Activated T-cell treated with anti-CD3 and anti-CD28 coated beads for 1 hour (primary cell): Measurements from ENCODE around the gene PCAT7.
"Not testable (repeated sequence)": the region's sequence is repeated elsewhere in the genome, so short reads cannot be mapped to it uniquely, and the experiment has no call there.

Experiments
- DNase-seq: peaks from one replicate; pipeline ENCODE4 v3.0.0-alpha.2; 2020; ENCODE audit warnings: low read depth

PCAT7 gene

DNA sequence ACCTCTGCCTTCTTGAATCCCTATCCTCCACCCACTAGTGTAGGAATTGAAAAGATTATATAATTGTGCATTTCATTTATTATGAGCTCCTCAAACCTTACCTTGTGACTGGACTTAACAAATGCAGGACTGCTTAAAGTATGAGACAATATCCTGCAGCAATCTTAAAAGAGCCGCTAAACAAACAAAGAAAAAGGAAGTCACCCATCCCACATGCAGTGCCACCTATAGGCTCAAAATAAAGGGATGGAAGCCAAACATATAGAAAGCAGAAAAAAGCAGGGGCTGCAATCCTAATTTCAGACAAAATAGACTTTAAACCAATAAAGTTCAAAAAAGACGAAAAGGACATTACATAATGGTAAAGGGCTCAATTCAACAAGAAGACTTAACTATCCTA is 8.7 kb downstream of the PCAT7 start:
- DNase-seq = no peak

DNA sequence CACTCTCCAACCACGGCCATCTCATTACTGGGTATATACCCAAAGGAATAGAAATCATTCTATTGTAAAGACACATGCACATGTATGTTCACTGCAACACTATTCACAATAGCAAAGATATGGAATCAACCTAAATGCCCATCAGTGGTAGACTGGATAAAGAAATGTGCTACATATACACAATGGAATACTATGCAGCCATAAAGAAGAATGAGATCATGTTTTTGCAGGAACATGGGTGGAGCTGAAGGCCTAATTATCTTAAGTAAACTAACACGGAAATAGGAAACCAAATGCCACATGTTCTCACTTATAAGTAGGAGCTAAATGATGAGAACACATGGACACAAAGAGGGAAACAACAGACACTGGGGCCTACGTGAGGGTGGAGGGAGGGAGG is 9.4 kb downstream of the PCAT7 start:
- not testable (repeated sequence) for DNase-seq

DNA sequence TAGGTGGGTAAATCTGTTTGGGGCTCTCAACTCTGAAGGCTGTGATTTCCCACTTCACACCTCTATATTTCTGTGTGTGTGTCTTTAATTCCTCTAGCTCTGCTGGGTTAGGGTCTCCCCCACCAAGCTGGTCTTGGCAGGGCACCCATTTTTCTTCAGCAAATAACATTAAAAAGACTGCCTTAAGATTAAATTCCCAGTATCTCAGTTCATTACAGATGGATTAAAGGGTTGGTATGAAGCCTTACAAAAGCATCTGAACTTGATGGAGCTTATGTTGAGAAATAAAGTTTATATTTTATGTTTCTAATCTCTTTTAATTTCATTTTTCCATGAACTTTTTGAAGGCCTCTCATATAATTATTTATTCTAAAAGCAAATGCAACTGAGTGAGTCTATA is 11.7 kb downstream of the PCAT7 start:
- DNase-seq = no peak

DNA sequence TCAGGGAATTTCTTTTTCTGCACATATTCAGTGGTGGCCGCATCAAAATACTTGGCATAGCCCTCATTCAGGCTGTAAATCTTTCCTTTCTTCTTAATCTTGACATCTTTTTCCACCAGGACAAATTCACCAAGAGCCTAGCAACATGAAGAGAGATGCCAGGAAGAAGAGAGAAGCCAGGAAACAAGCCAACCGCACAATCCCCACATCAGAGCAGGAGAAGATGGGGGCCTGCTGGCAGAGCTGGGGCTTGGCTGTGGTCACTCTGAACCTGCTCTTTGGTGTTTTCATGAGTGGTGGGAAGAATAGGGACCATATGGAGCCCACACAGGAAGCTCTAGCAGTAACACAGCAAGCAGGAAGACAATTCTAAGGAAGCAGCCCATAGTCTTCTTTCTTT is 12.4 kb downstream of the PCAT7 start:
- no peak for DNase-seq

DNA sequence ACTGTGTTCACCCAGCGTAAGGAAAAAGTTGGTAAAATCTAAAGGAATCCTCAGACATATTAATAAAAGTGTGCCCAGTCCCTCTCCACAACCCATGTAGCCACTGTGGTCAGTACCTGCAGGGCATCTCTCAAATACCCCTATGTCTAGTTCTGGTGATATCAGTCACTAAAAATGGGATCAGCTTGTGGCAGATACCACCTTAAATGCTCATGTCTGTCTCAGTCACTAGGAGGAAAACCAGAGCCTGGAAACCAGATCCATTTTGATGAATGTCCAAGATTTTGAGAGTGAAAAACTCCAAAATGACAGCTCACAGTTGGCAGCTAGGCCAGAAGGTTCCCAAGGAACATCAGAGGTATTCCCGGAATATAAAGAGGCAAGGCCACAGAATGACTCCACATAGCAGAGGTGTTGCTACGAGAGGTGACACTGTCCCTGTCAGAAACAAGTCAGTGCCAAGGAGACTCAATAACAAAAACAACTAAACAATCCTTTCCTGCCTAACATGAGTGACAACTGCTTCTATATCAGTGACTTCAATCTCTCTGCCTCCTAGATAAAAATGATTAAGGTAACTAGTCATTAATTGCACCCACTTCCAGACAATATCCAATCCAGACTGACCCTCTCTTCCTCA is 13.5 kb downstream of the PCAT7 start:
- no peak for DNase-seq

DNA sequence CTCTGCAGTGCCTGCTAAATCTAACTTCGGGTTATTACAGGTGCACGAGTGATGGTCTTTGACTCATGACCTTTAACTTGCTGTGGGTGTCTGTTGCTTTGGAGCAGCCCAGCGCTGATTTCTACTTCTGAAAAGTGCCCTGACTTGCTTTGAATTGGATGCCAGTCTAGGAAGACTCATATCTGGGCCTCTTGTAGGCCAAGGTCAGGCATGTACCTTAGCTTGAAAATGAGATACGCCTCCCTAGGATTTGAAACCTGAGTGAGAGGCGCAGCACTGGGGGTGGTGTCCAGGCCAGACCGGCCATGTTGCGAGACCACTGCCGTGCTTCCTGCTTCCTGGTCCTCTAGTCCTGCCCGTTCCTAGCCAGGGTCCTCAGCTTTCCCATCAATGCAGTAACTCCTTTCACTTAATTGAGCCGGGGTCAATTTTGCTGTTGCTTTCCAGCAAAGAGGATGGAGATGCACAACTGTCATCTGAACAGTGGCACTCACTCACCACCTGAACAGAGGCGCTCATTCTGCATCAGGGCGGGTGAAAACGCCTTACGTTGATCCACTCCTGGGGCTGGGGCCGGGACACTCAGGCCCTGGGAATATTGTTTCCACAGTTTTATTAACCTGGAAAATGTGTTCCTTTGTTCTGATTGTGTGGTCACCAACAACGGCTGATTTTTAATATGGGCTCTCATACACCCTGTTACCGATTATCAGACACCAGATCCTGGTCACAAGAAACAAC is 14.3 kb downstream of the PCAT7 start:
- no peak for DNase-seq

DNA sequence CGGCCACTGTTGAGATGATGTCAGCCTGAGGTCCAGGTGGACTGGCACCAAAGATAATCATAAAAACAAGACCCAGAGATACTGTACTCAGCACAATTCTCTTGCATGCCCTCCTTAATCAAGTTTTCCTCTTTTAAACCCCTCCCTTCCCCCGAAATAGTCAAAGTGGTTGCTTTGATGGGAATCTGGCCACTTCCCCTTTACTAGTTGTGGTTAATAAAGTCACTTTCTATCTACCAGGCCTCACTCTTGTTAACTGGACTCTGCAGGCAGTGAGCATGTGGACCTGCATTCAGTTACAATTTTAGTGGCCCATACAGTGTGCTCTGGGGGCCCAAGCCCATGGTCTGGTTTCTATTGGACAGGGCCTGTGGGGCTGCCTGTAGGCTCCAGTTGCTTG is 21.2 kb downstream of the PCAT7 start:
- no peak for DNase-seq

DNA sequence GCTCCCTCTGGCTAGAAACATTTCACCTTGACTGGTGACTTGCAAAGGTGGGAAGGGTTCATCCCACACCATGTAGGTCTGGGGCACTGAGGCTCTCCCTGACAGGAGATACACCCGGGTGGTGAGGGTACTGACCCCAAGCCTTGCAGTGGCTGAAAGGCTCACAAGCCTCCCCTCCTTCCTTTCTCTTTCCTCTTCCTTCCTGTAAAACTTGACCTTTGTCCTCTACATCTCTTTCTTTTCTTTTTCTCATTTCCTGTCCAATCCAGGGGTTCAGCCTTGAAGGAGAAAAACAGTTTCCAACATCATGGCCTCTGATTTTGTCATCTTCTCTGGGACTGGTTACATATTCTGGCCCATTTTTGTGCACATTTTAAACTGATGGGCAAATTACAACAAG is 22.2 kb downstream of the PCAT7 start:
- no peak for DNase-seq

DNA sequence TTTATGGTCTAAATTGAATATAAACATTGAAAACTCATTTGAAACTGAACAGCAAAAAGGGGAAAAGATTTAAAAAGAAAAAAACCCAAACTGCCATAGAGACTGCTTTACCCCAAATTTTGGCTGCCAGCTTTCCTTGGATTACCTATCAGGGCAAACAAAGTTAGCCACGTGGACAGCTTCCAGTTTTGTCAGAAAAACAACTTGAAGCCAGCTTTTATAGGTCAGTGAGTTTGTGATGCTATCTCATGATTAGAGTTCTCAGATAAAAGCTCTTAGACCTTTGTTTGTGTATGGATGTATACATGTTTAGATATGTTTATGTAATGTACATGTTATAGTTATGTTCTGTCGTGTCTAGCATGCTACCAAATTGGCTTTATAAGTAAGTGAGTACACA is 22.7 kb downstream of the PCAT7 start:
- no peak for DNase-seq

DNA sequence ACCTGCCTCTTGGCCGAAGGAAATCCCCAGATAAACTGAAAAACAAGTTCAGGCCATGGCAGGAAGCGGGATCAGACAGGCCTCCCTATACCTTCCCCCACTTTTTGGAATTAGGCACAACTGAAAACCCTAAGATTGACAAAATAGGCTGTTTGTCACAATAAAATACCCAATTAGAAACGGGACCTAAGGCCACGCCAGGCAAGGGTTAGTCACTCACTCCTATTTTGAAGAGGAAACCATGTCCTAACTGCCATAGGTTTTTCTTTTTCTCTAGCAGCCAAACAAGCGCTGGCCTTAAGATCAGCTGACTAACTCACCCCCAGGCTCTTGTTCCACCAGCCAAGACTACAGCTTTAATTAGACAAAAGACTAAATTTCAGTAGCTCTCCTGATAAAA is 26.8 kb downstream of the PCAT7 start:
- no peak for DNase-seq

DNA sequence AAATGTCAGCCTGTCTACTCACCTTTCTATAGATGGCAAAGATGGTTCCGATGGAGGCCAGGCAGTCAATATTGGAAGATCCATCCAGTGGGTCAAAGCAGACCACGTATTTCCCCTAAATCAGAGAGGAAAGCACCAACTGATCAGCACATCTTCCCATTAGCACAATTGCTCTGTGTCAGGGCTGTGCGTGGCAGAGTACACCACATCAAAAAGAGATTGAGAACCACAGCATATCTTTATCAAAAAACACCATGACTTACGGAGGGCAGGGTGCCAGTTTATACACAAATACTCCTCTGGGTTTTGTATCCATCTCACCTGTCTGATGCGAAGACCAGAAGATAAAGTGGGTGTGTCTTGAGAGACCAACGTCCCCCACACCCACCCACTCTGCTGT is 29.7 kb downstream of the PCAT7 start:
- no peak for DNase-seq

DNA sequence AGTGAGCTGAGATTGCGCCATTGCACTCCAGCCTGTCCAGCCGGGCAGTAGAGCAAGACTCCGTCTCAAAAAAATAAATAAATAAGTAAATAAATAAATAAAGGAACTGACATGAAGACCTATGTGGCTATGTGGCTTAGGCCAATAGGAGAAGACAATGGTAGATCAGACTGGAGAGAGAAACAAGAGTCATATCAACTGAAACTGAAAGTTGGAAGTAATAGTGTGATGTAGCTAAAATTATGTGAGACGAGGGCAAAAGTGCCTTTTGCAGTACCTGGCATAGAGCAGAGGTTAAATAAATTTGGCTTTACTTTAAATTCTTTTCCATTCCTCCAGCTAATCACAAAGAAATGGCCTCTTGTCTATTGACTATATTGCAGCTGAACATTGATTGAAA is 31.4 kb downstream of the PCAT7 start:
- DNase-seq = no peak

DNA sequence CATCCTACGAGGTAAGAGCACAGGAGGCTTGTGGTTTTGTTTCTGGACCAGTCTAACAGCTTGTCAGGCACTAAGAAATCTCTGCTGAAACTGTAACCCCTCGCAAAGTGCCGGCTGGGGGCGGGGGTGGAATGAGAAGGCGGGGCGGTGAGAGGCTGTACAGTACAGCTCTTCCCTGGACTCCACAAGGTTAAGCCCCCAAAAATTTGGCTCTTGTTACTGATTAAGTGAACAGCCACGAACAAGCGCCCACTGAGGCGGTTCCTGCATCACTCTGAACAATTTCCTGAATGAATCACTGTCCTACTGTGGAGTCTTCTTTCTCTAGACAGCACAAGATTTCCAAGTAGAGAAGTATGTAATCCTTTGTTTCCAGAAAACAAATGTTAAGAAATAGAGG is 31.9 kb downstream of the PCAT7 start:
- no peak for DNase-seq

DNA sequence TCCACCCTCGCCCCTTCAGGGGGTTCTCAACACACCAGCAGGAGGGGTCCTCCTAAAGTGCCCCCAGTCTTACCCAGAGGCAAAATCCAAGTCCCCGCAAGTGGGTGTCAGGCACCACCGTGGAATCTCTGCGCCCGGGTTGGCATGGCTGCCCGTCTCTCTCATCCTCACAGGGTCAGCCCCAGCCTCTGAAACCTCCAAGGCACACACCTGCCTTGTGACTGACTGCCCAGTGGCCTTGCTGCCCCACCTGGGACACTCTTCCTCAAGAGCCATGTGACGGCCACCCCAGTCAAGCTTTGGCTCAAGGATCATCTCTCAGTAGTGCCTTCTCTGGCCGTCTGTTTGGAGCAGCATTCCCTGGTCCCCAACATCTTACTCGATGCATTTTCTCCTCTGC is 33.8 kb downstream of the PCAT7 start:
- no peak for DNase-seq

DNA sequence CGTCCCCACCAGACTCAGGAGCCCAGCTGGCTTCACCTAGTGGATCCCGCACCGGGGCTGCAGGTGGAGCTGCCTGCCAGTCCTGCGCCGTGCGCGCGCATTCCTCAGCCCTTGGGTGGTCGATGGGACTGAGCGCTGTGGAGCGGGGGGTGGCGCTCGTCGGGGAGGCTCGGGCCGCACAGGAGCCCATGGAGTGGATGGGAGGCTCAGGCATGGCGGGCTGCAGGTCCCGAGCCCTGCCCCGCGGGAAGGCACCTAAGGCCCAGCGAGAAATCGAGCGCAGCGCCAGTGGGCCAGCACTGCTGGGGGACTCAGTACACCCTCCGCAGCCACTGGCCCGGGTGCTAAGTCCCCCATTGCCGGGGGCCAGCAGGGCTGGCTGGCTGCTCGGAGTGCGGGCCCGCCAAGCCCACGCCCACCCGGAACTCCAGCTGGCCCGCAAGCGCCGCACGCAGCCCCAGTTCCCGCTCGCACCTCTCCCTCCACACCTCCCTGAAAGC is 36.2 kb downstream of the PCAT7 start:
- not testable (repeated sequence) for DNase-seq

DNA sequence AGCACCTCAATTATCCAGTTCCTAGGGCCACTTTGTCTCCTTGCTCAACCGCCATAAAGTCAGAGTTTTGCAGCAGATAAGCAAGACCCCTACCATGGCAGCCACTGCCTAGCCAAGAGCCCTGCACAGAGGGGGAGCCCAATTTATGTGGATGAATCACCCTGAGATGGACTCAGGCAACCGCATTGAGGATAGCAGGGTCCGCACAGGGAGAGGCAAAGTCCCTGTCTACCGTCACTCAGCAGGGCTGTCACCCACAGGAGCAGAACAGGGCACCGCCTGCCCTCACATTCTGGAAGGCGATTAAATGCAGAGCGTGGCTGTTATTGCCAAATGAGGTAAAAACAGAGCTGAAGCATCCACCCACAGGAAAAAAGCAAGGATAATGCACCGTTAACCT is 37.0 kb downstream of the PCAT7 start:
- DNase-seq = no peak

DNA sequence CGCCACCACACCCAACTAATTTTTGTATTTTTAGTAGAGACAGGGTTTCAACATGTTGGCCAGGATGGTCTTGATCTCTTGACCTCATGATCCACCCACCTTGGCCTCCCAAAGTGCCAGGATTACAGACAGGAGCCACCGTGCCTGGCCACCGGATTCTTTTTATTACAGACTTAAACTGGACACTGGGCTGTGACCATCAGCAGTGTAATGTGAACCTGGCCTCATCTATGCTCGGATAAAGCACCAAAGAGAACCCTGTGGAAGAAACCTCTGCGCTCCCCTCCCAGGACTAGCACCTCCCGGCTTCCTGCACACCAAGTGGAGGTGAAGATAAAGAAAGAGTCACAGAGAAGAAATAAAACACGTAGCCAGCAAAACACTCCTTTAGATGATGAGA is 37.8 kb downstream of the PCAT7 start:
- DNase-seq = not testable (repeated sequence)

DNA sequence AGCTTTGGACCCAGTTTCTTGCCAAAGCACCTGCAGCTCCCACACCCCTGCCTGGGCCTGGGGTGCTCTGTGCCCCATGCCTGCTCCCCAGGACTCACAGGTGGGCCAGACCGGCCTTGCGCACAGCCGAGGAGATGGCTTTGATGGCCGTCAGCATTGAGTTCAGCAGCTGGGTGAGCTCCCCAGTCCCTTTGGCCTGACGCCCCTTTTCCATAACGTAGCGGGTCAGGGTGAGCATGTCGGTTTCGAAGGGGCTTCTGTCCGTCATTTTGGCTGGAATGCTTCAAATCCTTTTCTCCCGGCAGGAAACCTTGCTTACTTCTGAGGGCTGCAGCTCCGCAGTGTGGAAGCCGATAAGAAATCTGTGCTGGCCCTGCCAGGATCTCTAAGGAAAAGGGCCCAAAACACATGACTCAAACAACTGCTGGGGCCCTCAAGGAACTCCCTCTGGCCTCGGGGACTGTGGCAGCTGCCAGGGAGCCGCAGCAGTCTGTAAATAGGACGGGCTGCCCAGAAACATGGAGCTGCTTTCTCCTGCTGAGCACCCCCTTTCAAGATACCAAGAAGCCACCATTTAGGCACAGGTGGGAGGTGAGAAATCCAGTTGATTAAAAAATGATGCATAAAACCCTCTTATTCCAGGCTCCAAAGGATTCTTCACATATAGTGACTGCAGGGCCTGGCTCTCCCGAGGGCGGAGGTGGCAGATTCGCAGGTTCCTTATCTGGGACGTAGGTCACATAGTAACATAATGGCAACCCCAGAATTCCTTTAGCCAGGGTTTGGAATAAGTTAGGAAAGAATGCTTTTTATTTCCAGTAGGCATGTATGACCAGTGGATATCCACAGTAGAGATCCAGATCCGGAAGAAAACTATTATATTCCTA is 38.8 kb downstream of the PCAT7 start, which contains the start of gene FBP2:
Gene FBP2, minus strand, starts transcription at position 366 of the 887 bp plus-strand sequence. Its CDS starts 98 bp downstream, at position 268.
- no peak for DNase-seq

DNA sequence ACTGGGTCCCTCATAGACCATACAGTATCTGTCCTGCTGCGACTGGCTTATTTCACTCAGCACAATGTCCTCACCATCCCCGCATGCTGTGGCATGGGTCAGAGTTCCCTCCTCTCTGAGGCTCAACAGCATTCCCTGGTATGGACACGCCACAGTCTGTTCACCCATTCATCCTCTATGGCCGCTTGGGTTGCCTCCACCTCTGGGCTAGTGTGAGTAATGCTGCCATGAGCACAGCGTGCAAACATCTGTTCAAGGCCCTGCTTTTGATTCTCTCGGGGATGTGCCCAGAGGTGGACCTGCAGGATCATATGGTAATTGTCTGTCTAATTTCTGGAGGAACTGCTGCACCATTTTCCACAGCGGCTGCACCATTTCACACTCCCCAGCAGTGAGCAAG is 44.2 kb downstream of the PCAT7 start:
- no peak for DNase-seq

DNA sequence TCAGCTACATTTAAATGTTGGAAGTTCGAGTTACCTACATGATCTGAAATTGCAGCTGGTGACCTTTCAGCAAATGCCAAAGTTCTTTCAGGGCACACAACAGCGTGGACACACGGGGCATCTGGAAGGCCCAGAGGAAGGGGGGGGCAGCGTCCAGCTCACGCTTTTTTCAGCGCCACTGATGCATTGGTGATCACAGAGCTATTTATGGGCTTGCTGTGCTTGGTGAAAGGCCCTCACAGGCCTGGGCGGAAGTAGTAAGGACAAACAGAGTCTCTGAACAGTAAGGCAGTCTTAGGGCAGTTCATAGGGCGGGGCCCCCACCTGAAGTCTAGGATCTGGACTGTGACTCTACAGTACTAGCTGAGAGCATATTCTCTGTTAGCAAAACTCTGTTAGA is 45.4 kb downstream of the PCAT7 start:
- DNase-seq = no peak

DNA sequence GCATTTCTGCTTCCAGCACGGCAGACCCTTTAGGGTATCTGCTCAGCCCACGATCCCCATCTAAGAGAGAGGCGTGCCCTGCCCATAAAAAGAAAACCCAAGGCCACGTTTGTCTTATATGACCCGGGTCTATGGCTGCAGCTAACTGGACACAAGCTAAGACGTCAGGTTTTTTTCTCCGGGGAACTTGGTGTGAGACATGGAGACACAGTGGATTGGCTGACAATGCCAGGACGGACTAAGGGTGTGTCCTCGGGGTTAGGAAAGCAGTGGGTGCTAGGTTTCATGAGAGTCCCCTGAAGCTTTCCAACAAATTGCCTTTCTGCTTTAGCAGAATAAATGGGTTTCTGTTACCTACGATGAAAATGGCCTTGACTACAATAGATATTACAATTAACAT is 45.8 kb downstream of the PCAT7 start:
- DNase-seq = no peak

DNA sequence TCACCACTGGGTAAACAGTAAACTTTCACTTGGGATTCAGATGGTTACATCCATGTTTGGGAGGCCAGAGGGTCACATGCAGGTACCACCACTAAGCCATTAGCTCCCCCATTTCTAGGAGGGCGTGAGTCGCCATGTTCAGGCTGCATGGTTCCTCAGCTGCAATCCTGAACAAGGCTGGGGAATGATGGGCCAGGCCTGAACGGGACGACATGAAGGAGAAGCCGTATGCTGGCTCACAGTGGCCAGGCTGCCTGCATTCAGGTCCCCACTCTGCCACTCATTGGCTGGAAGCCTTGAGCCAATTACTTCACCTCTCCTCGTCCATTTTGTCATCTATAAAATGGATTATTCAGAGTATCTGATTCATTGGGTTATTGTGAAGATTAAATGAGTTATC is 47.8 kb downstream of the PCAT7 start:
- no peak for DNase-seq
